LoVo (cell line): ENCODE measurements around the gene MTAP.

ENCODE experiments used
- DNase-seq: peaks from one replicate; pipeline ENCODE4 v3.0.0-alpha.2; 2016; ENCODE audit warnings: low spot score

Gene MTAP

DNA sequence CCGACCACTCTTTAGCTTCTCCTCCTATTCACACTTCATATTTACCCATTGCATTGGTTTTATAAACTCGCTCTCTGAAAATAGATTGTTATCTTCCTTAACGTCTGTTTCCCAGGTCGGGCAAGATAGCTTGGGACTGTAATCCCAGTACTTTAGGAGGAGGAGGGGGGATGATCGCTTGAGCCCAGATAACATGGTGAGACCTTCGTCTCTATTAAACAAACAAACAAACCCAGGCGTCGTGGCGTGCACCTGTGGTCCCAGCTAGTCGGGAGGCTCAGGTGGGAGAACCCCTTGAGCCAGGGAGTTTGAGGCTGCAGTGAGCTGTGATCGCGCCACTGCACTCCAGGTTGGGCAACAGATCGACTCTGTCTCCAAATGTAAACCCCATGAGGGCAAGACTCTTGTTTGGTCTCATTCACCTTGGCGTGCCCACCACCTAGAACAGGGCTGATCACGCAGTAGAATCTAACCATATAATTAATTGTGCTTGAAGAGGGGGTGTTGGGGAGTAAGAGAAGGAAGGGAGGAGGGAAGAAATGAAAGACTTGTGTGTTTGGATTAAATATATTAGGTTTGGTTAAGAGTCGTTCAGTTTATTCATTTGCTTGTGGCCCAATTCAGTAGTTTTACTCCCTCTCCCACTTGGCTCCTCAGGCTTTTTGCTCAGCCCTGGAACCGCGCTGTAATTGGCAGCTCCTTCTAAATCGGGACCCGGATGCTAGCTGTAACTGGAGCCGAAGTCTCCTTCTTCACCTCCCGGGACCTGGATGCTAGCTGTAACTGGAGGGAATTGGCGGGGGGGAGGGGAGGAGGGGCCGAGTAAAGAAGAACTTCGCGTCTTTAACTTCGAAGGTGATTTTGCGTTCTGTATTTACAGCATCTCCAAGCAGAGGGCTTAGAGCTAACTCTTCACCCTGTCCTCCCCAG lies 166.8 kb downstream of the MTAP start:
- no peak for DNase-seq

DNA sequence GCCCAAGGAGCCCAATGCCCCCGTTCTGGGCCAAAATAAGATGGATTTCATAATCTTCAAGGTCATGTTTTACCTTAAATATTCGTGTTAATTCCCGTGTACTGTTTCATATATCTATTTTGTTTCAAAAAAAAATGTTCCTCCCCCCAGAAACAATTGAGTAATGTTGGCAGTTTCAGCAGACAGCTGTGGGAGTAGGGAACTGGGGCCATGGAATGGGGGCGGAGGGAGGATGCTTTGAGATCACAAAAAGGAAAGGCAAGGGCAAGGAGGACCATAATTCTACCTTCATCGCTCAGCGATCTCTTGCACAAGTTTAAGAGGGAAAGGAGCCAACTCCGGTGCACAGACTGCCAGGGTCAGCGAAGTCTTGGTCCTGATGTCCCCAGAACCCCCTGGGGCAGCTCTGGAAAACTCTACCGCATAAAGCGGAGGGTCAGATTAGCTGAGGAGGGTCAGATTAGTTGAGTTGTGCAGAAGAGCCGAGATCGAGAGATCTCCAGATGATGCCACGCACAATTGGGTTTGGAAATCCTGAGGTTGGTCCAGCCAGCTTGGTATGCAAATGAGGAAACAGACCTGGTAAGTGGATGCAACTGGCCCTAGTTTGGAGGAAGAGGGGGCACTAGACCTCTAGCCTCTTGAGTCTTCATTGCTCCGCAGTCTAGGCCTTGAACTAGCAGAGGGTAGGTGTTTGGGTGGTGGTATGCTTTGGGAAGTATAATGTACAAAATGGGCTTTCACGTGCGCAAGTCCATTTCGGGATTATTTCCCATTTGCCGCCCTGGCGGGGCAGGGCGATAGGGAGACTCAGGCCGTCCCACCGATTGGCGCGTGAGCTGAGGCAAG lies 167.7 kb downstream of the MTAP start:
- no peak for DNase-seq

DNA sequence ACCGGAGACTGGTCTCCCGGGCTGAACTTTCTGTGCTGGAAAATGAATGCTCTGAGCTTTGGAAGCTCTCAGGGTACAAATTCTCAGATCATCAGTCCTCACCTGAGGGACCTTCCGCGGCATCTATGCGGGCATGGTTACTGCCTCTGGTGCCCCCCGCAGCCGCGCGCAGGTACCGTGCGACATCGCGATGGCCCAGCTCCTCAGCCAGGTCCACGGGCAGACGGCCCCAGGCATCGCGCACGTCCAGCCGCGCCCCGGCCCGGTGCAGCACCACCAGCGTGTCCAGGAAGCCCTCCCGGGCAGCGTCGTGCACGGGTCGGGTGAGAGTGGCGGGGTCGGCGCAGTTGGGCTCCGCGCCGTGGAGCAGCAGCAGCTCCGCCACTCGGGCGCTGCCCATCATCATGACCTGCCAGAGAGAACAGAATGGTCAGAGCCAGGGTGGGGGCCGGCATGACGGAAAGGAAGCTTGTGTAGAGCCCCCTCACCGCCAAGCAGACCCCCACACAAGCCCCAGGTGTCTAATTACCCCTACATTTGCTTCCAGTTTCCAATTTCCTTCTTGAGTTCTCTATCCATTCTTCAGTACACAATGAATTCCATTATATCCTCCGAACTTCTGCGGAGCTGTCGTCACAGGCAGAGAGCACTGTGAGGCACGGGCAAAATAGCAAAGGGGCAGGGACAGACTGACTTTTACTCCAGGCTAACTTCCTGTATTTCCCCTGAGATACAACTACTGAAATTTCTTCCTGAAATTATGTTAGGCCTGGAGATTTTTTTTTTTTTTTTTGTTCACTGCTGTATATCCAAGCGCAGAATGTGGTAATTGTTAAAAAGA lies 168.6 kb downstream of the MTAP start:
- DNase-seq, result no peak

DNA sequence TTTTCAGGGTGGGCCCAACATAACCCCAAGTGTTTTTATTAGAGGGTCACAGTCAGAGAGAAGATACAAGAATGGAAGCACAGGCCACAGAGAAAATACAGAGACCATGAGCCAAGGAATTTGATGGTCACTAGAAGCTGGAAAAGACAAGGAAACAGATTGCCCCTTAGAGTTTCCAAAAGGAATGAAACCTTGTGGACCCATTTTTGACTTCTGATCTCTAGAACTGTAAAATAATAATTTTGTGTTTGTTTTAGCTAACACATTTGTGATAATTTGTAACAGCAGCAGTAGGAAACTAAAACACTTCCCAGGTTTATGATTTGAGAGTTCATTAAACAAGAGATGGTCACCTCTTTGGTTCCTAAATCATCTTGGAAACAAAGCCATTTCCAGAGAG lies 169.9 kb downstream of the MTAP start:
- no peak for DNase-seq

DNA sequence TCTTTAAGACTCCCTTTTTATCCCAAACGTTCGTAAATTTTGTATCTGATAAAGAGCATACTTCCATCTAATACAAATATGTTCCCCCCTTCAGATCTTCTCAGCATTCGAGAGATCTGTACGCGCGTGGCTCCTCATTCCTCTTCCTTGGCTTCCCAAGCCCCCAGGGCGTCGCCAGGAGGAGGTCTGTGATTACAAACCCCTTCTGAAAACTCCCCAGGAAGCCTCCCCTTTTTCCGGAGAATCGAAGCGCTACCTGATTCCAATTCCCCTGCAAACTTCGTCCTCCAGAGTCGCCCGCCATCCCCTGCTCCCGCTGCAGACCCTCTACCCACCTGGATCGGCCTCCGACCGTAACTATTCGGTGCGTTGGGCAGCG lies 171.9 kb downstream of the MTAP start:
- no peak for DNase-seq

DNA sequence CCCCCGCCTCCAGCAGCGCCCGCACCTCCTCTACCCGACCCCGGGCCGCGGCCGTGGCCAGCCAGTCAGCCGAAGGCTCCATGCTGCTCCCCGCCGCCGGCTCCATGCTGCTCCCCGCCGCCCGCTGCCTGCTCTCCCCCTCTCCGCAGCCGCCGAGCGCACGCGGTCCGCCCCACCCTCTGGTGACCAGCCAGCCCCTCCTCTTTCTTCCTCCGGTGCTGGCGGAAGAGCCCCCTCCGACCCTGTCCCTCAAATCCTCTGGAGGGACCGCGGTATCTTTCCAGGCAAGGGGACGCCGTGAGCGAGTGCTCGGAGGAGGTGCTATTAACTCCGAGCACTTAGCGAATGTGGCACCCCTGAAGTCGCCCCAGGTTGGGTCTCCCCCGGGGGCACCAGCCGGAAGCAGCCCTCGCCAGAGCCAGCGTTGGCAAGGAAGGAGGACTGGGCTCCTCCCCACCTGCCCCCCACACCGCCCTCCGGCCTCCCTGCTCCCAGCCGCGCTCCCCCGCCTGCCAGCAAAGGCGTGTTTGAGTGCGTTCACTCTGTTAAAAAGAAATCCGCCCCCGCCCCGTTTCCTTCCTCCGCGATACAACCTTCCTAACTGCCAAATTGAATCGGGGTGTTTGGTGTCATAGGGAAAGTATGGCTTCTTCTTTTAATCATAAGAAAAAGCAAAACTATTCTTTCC lies 172.4 kb downstream of the MTAP start:
- DNase-seq, result peak; percentile 16

DNA sequence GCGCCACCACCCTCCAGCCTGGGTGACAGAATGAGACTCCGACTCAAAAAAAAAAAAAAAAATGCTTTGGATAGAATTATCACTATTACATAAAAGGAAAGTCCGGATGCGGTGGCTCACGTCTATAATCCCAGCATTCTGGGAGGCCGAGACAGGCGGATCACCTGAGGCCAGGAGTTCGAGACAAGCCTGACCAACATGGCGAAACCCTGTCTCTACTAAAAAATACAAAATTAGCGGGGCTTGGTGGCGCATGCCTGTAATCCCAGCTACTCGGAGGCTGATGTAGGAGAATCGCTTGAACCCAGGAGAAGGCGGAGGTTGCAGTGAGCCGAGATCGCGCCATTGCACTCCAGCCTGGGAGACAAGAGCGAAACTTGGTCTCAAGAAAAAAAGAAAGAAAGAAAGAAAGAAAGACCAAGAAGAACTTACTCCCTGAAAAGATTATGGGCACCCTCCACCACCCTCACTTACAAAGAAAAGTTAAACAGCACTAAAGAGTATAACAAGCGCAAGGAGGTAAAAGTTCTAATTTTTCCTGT lies 174.0 kb downstream of the MTAP start:
- no peak for DNase-seq

DNA sequence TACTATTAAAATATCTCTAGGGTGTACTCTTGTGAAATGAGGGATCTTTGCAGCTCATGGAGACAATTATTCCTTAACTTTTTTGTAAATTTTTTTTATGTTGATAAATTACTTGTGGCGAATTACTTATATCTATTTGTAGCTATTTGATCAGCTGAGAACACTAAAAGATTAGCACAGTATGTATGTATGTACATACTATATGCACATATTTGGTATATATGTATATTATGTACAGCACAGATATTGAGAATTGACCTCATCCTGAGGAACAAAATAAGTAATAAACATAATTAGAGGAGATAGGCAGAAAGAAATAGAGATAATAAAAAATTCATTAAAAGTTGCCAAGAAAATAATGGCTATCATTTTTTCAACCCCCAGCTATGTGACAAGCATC lies 180.0 kb downstream of the MTAP start:
- no peak for DNase-seq

DNA sequence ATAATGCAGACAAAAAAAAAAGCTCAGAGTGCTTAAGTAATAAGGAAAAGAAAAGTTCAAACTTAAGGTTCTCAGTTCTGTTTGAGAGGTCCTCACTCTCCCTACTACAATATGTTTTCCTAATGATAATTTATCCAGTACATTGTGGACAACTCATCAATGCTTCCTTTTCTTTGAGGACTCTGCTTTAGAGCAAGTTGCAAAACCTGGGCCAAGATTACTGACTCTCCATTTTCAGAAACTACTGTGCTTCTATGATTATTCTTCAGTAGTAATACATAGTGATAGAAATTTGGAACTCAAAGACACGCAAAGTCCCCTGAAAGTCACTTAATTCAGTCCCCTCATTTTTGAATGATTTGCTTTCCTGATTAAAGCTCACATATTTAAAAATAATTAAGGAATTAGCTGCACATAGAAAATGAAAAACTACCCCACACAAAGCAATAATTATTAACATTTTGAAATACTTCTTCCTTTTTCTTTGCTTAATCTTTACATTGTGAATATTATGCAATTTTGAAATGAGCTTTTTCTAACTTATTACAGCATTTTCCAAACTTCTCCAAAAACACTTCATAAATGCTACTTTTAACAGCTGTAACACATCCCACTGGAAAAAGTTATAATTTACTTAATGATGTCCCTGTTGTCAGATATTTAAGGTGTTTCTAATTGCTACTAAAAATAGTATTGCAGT lies 180.6 kb downstream of the MTAP start:
- no peak for DNase-seq

DNA sequence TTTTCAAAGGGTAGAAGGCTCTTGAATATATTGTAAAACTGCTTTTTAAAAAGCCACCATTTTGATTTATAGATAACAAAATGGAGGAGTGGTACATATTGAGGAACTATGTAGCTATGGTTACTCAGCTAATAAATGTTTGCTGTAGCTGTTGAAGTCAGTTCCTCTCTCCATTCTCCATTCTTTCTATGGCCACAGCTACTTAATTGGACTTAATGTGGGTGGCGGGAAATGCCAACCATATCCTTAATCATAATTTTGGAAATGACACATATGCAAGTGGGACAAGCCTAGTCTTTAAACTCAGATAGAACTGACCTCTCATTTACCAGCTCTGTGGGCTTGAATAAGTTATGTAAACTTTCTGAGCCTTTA lies 181.1 kb downstream of the MTAP start:
- DNase-seq, result no peak

DNA sequence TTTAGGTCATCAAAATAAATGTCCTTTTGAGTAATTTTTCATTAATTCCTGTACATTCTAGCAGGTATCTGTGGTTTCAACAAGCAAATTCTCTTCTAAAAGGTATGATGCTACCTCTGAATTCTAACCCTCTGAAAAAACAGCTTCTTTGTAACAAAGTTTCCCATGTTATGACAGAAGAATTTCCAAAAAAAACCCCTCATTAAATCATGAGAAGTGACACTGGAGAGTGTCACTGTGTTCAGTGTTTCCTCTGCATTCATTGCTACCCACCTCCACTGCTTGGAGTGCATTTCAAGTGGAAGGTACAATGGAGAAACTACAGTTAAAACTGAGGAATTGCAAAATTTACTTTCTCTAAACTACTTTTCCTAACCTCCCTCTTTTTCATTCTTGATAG lies 181.7 kb downstream of the MTAP start:
- no peak for DNase-seq

DNA sequence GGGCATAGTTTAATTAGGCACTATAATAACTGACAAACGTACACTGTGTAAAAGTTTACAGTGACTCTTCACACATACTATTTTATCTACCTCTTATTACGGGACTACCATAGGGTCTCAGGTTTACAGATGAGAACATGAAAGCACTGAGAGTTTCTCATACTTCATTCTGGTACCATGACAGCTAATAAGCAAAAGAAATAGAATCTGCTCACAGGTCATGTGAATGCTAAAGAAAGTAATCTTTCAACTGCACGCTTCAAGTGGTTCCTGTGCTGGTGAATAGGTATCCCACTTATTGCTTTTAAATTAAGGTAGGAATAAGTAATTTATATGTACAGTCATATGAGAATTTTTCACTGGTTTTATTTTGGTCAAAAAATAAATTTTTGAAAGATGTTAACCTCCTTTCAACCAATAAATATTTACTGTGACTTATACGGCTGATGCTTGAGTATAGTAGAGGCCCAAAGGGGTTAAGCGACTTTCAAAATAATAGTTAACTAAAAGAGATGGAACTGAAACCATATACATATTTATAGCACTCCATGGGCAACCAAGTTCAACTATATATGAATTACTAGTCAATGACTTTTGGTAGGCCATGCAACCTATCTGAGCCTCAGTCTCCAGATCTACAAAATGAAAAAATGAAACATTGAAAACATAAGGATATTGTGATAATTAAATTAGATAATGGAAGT lies 183.7 kb downstream of the MTAP start:
- DNase-seq, result no peak
